ENCODE measurements around the gene LHX4.

The LHX4 gene

GRCh38 chr1:180288940-180289339 is 58.9 kb downstream of the LHX4 start:
- no peak overlapping the region for H3K27ac ChIP-seq
- no peak for TF ChIP-seq CTCF (conservative IDR thresholded peaks at IDR 0.05)

- H3K27ac ChIP-seq = no peak overlapping the region
- TF ChIP-seq CTCF (conservative IDR thresholded peaks at IDR 0.05) = no peak
Observed at GRCh38 chr1:180290265-180291001, 60.4 kb downstream of the LHX4 start.

GRCh38 chr1:180291004-180291403 is 60.9 kb downstream of the LHX4 start:
- TF ChIP-seq CTCF (conservative IDR thresholded peaks at IDR 0.05) = no peak
- no peak overlapping the region for H3K27ac ChIP-seq

GRCh38 chr1:180294711-180295110 is 64.6 kb downstream of the LHX4 start:
- H3K27ac ChIP-seq = no peak overlapping the region
- no peak for TF ChIP-seq CTCF (conservative IDR thresholded peaks at IDR 0.05)

- TF ChIP-seq CTCF (conservative IDR thresholded peaks at IDR 0.05) = no peak
- H3K27ac ChIP-seq = no peak overlapping the region
Observed at GRCh38 chr1:180295999-180296398, 65.9 kb downstream of the LHX4 start.

GRCh38 chr1:180299479-180300221 is 69.6 kb downstream of the LHX4 start:
- H3K27ac ChIP-seq = no peak overlapping the region
- no peak for TF ChIP-seq CTCF (conservative IDR thresholded peaks at IDR 0.05)

GRCh38 chr1:180301135-180301742 is 71.2 kb downstream of the LHX4 start:
- TF ChIP-seq CTCF (conservative IDR thresholded peaks at IDR 0.05) = no peak
- no peak overlapping the region for H3K27ac ChIP-seq
